Ishikawa (cell line): ENCODE data around the gene CNTNAP1.

Experiments
- RAD21 ChIP-seq: IDR thresholded peaks from 2 replicates; pipeline ENCODE4 v1.6.1; 2012; ENCODE audit warnings: low read depth
- ZBTB7A ChIP-seq: IDR thresholded peaks from 2 replicates; pipeline ENCODE4 v1.6.1; 2012; ENCODE audit warnings: low read depth

DNA sequence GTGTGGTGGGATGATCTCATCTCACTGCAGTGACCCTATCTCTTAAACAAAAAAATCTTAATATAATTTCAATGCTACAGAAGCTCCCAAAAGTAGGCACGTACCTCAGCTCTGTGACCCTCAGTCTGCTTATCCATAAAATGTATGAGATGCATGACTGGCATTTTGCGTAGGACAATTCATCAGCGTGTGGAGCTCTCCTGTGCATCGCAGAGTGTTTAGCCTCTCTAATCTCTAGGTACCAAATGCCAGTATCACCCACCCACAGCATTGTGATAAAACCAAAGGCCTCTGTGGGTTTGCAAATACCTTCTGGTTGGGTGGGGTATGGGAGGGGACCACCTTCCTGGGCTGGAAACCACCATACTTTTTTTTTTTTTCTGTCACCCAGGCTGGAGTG, 42.2 kb upstream of the CNTNAP1 start:
- no peak for TF ChIP-seq RAD21
- TF ChIP-seq ZBTB7A: no peak
